ENCODE results near the gene CNDP2. TPM values are rescaled to one million over a fixed set of nuclear protein-coding genes. Genes with fewer than 3 reads are reported as not detected.

Gene CNDP2
- total and polyA plus RNA-seq, 2 of the 13 experiments (the other 11 are each of a cell fraction or from before 2014, with no cell fraction given), result 64.7 to 80.8 TPM

DNA sequence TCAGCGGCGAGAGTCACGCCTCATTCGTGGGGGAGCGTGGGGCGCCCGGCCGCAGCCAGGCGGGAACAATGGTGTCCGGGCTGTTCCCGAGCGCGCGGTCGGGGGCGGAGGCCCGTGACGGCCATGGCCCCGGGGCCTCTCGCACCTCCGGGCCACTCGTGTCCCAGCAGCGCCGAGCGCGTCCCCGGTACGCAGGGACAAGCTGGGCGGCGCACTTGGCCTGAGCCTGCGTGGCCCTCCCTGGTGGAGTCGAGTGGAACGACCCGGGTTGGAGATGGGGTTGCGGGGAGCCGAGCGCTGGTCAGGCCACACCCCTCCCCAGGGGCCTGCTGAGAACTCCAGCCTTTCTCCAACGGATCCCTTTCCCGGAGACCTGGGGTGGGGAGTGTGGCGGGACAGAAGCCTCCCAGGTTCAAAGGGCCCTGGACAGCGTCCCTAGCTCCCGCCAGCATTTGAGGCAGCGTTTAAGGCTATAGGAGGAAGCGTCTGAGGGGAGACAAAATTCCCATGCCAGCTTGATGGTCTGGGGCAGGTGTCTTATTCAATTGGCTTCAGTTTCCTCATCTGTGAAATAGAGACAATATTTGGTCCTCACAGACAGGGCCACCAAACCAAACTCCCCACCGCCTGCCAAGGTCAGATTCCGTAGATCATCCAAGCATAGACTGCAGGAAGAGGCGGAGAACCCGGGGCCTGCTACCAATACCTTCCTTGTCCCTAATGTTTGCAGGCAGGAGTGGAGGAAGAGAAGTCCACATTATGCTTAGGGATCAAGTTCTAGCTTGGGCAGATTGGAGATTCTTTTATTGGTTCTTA is 553 bp downstream of the CNDP2 start (continued):
- TF ChIP-seq EEA1 (CRISPR knock-in tag; IDR thresholded peaks at IDR 0.05; ENCODE audit: borderline replicate concordance) (0 out of 2 replicates have a peak, but pooled peaks have one; percentile 72), NKX3-1 (CRISPR knock-in tag; IDR thresholded peaks at IDR 0.05) (no peak), RORA (CRISPR knock-in tag; IDR thresholded peaks at IDR 0.05) (no peak), MZF1 (CRISPR knock-in tag; IDR thresholded peaks at IDR 0.05; ENCODE audit: borderline replicate concordance) (no peak), ATRX (CRISPR knock-in tag; IDR thresholded peaks at IDR 0.05; ENCODE audit: borderline replicate concordance) (no peak), ZSCAN25 (CRISPR knock-in tag; IDR thresholded peaks at IDR 0.05) (no peak), HNF4G (IDR thresholded peaks at IDR 0.05; ENCODE audit: borderline replicate concordance, low read depth, low read length) (no peak), HNF4G (CRISPR knock-in tag; IDR thresholded peaks at IDR 0.05; ENCODE audit: borderline replicate concordance, low read depth) (0 out of 2 replicates have a peak, but pooled peaks have one; percentile 7), RBFOX2 (IDR thresholded peaks at IDR 0.05; ENCODE audit: low read depth, low read length) (peak; percentile 87), SOX6 (IDR thresholded peaks at IDR 0.05) (no peak), SOX6 (CRISPR knock-in tag; IDR thresholded peaks at IDR 0.05) (0 out of 2 replicates have a peak, but pooled peaks have one; percentile 43), HOXD1 (CRISPR knock-in tag; IDR thresholded peaks at IDR 0.05) (no peak), TGIF2 (CRISPR knock-in tag; IDR thresholded peaks at IDR 0.05) (no peak), HMG20B (CRISPR knock-in tag; conservative IDR thresholded peaks at IDR 0.05) (no peak), PHF5A (CRISPR knock-in tag; IDR thresholded peaks at IDR 0.05; ENCODE audit: low read depth, unreplicated experiment) (no peak), BORCS8-MEF2B (CRISPR knock-in tag; IDR thresholded peaks at IDR 0.05) (peak; percentile 45; the same call in 1 of the 2 replicates), MTF1 (CRISPR knock-in tag; IDR thresholded peaks at IDR 0.05) (no peak), CEBPG (CRISPR knock-in tag; IDR thresholded peaks at IDR 0.05) (no peak), ARNTL (CRISPR knock-in tag; IDR thresholded peaks at IDR 0.05) (0 out of 2 replicates have a peak, but pooled peaks have one; percentile 28)
- TF ChIP-seq, protein P1, sequence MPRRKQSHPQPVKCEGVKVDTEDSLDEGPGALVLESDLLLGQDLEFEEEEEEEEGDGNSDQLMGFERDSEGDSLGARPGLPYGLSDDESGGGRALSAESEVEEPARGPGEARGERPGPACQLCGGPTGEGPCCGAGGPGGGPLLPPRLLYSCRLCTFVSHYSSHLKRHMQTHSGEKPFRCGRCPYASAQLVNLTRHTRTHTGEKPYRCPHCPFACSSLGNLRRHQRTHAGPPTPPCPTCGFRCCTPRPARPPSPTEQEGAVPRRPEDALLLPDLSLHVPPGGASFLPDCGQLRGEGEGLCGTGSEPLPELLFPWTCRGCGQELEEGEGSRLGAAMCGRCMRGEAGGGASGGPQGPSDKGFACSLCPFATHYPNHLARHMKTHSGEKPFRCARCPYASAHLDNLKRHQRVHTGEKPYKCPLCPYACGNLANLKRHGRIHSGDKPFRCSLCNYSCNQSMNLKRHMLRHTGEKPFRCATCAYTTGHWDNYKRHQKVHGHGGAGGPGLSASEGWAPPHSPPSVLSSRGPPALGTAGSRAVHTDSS (CRISPR knock-in tag; conservative IDR thresholded peaks at IDR 0.05), result no peak
- TF ChIP-seq, protein P2, sequence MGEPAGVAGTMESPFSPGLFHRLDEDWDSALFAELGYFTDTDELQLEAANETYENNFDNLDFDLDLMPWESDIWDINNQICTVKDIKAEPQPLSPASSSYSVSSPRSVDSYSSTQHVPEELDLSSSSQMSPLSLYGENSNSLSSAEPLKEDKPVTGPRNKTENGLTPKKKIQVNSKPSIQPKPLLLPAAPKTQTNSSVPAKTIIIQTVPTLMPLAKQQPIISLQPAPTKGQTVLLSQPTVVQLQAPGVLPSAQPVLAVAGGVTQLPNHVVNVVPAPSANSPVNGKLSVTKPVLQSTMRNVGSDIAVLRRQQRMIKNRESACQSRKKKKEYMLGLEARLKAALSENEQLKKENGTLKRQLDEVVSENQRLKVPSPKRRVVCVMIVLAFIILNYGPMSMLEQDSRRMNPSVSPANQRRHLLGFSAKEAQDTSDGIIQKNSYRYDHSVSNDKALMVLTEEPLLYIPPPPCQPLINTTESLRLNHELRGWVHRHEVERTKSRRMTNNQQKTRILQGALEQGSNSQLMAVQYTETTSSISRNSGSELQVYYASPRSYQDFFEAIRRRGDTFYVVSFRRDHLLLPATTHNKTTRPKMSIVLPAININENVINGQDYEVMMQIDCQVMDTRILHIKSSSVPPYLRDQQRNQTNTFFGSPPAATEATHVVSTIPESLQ (CRISPR knock-in tag; conservative IDR thresholded peaks at IDR 0.05), result no peak
- TF ChIP-seq, protein P3, sequence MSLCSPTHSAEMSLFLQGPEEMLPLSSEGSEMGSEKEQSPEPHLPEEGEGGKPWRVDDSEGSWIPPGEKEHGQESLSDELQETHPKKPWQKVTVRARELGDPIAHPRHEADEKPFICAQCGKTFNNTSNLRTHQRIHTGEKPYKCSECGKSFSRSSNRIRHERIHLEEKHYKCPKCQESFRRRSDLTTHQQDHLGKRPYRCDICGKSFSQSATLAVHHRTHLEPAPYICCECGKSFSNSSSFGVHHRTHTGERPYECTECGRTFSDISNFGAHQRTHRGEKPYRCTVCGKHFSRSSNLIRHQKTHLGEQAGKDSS (CRISPR knock-in tag; IDR thresholded peaks at IDR 0.05; ENCODE audit: borderline replicate concordance, low read depth), result no peak; the same call in 1 of the 2 replicates
- TF ChIP-seq, protein P4, sequence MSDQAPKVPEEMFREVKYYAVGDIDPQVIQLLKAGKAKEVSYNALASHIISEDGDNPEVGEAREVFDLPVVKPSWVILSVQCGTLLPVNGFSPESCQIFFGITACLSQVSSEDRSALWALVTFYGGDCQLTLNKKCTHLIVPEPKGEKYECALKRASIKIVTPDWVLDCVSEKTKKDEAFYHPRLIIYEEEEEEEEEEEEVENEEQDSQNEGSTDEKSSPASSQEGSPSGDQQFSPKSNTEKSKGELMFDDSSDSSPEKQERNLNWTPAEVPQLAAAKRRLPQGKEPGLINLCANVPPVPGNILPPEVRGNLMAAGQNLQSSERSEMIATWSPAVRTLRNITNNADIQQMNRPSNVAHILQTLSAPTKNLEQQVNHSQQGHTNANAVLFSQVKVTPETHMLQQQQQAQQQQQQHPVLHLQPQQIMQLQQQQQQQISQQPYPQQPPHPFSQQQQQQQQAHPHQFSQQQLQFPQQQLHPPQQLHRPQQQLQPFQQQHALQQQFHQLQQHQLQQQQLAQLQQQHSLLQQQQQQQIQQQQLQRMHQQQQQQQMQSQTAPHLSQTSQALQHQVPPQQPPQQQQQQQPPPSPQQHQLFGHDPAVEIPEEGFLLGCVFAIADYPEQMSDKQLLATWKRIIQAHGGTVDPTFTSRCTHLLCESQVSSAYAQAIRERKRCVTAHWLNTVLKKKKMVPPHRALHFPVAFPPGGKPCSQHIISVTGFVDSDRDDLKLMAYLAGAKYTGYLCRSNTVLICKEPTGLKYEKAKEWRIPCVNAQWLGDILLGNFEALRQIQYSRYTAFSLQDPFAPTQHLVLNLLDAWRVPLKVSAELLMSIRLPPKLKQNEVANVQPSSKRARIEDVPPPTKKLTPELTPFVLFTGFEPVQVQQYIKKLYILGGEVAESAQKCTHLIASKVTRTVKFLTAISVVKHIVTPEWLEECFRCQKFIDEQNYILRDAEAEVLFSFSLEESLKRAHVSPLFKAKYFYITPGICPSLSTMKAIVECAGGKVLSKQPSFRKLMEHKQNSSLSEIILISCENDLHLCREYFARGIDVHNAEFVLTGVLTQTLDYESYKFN (CRISPR knock-in tag; conservative IDR thresholded peaks at IDR 0.05), result no peak

Measured in HepG2 (cell line).